K562 (cell line): ENCODE measurements around the gene ZNHIT3. TPM values are rescaled to one million over a fixed set of nuclear protein-coding genes. Genes with fewer than 3 reads are reported as not detected.

Source experiments
- C11orf30 ChIP-seq: fragments of 450-650 bp; IDR thresholded peaks from 2 replicates; pipeline ENCODE4 v1.6.1; 2016; ENCODE audit warnings: low read depth, mild to moderate bottlenecking
- CREB1 ChIP-seq, 2 experiments: sonication (generic) in 1 of 2; formaldehyde crosslinking in 1 of 2; IDR thresholded peaks; 2 replicates each; pipeline versions ENCODE4 v1.6.1 to v1.8.0; 2012 to 2022; ENCODE audit warnings: inconsistent platforms in 1 of 2, mild to moderate bottlenecking in 1 of 2, missing genetic modification reagents in 1 of 2, moderate library complexity in 1 of 2
- CTBP1 ChIP-seq: fragments of 450-650 bp; IDR thresholded peaks from 2 replicates; pipeline ENCODE4 v1.6.1; 2016; ENCODE audit warnings: borderline replicate concordance
- HMG20A ChIP-seq: fragments of 450-650 bp; formaldehyde crosslinking; conservative IDR thresholded peaks from 2 replicates; pipeline ENCODE4 v1.4.0; 2020; ENCODE audit warnings: mild to moderate bottlenecking, mixed read lengths
- JUN ChIP-seq, 2 experiments: sonication (generic) in 1 of 2; formaldehyde crosslinking in 1 of 2; IDR thresholded peaks; 2 replicates each; pipeline versions ENCODE4 v1.6.1 to v1.8.0; 2012 to 2022; ENCODE audit warnings: borderline replicate concordance in 2 of 2, mild to moderate bottlenecking in 2 of 2, improper control_type of control experiment in 1 of 2, low read depth in 1 of 2, low read length in 1 of 2, missing genetic modification reagents in 1 of 2
- MEF2D ChIP-seq: conservative IDR thresholded peaks from 2 replicates; pipeline ENCODE4 v1.6.1; 2016; ENCODE audit warnings: low read depth, missing genetic modification characterization, missing compliant biosample characterization
- MYC ChIP-seq, 2 experiments: fragments of 250-450 bp in 1 of 2; sonication (Bioruptor Pico) in 1 of 2; IDR thresholded peaks; 2 replicates each; pipeline versions ENCODE4 v1.5.1 to v1.6.1; 2012 to 2021; ENCODE audit warnings: low read depth in 2 of 2, borderline replicate concordance in 1 of 2, improper control_type of control experiment in 1 of 2, low read length in 1 of 2, mild to moderate bottlenecking in 1 of 2, moderate library complexity in 1 of 2
- NONO ChIP-seq, 2 experiments: fragments of 200-400 bp in 1 of 2; fragments of 450-650 bp in 1 of 2; formaldehyde crosslinking in 1 of 2; IDR thresholded peaks; 2 replicates each; pipeline ENCODE4 v1.6.1; 2017; ENCODE audit warnings: low read depth in 2 of 2, mild to moderate bottlenecking in 2 of 2, moderate library complexity in 2 of 2, low read length in 1 of 2
- POLR2H ChIP-seq: IDR thresholded peaks from 2 replicates; pipeline ENCODE4 v1.6.1; 2016; ENCODE audit warnings: missing genetic modification characterization, low read depth, mild to moderate bottlenecking, control low read depth, missing compliant biosample characterization, moderate library complexity
- RBFOX2 ChIP-seq: fragments of 200-400 bp; formaldehyde crosslinking; IDR thresholded peaks from 2 replicates; pipeline ENCODE4 v1.6.1; 2017; ENCODE audit warnings: low read depth, mild to moderate bottlenecking, low read length, moderate library complexity
- SRSF3 ChIP-seq: fragments of 200-400 bp; formaldehyde crosslinking; IDR thresholded peaks from 2 replicates; pipeline ENCODE4 v1.6.1; 2016; ENCODE audit warnings: mild to moderate bottlenecking, low read length, moderate library complexity; ENCODE audit not compliant: insufficient read depth
- TRIM24 ChIP-seq, 2 experiments: fragments of 450-650 bp; IDR thresholded peaks; 2 replicates each; pipeline ENCODE4 v1.6.1; 2016
- ZNF134 ChIP-seq: fragments of 250-450 bp; sonication (Bioruptor Pico); conservative IDR thresholded peaks from 2 replicates; pipeline ENCODE4 v1.4.0; 2020
- ZNF263 ChIP-seq: sonication (generic); formaldehyde crosslinking; IDR thresholded peaks from 2 replicates; pipeline ENCODE4 v1.8.0; 2022; ENCODE audit warnings: mild to moderate bottlenecking, missing genetic modification reagents, borderline replicate concordance
- ZNF79 ChIP-seq: fragments of 250-450 bp; sonication (Bioruptor Pico); IDR thresholded peaks from 2 replicates; pipeline ENCODE4 v1.4.0; 2020; ENCODE audit warnings: low read depth, mild to moderate bottlenecking, moderate library complexity
- polyA plus RNA-seq, 8 experiments: library from polyadenylated mRNA; depleted of rRNA in 4 of 8; stranded (reverse) in 5 of 8; unstranded in 3 of 8; fragments of >200 nt; fragmentation: Nextera tagmentation in 2 of 8; fragmentation: Illumina TruSeq in 1 of 8; extraction: Ambion mirVana in 2 of 8; extraction: Trizol in 1 of 8; gene quantifications; 2 replicates each; pipeline versions ENCODE4 v1.2.1 to v1.2.3, GENCODE V29; 2011 to 2014; ENCODE audit warnings: inconsistent platforms in 1 of 8, missing spikeins in 1 of 8
- total RNA-seq, 7 experiments: library from RNA; depleted of rRNA in 6 of 7; stranded (reverse); fragments of >200 nt in 6 of 7; fragmentation: Illumina TruSeq in 2 of 7; extraction: Trizol in 2 of 7; gene quantifications; 2 replicates each; pipeline versions ENCODE4 v1.2.1 to v1.2.3, GENCODE V29; 2011 to 2021; ENCODE audit warnings: low replicate concordance in 1 of 7
- TF ChIP-seq, protein P1 (sequence below), 2 experiments: IDR thresholded peaks in 1 of 2; conservative IDR thresholded peaks in 1 of 2; 2 replicates each; pipeline ENCODE4 v1.6.1; 2016; ENCODE audit warnings: low read depth in 2 of 2, mild to moderate bottlenecking in 1 of 2, missing compliant biosample characterization in 1 of 2, missing genetic modification characterization in 1 of 2, moderate library complexity in 1 of 2
- TF ChIP-seq, protein P2 (sequence below): fragments of 450-650 bp; formaldehyde crosslinking; conservative IDR thresholded peaks from 2 replicates; pipeline ENCODE4 v1.4.0; 2022; ENCODE audit warnings: mild to moderate bottlenecking, missing genetic modification characterization
- TF ChIP-seq, protein P3 (sequence below): fragments of 450-650 bp; IDR thresholded peaks from 2 replicates; pipeline ENCODE4 v1.6.1; 2016; ENCODE audit warnings: low read depth, mild to moderate bottlenecking, moderate library complexity
- TF ChIP-seq, protein P4 (sequence below): fragments of 250-450 bp; sonication (Bioruptor Pico); IDR thresholded peaks from 2 replicates; pipeline ENCODE4 v1.8.0; 2021; ENCODE audit warnings: borderline replicate concordance, mild to moderate bottlenecking, moderate library complexity; ENCODE audit not compliant: poor library complexity, severe bottlenecking

The ZNHIT3 gene
- total and polyA plus RNA-seq, 9 of the 15 experiments (the other 6 are each of a cell fraction or from before 2014, with no cell fraction given) = 45.0 to 300 (median 88.4) TPM

DNA sequence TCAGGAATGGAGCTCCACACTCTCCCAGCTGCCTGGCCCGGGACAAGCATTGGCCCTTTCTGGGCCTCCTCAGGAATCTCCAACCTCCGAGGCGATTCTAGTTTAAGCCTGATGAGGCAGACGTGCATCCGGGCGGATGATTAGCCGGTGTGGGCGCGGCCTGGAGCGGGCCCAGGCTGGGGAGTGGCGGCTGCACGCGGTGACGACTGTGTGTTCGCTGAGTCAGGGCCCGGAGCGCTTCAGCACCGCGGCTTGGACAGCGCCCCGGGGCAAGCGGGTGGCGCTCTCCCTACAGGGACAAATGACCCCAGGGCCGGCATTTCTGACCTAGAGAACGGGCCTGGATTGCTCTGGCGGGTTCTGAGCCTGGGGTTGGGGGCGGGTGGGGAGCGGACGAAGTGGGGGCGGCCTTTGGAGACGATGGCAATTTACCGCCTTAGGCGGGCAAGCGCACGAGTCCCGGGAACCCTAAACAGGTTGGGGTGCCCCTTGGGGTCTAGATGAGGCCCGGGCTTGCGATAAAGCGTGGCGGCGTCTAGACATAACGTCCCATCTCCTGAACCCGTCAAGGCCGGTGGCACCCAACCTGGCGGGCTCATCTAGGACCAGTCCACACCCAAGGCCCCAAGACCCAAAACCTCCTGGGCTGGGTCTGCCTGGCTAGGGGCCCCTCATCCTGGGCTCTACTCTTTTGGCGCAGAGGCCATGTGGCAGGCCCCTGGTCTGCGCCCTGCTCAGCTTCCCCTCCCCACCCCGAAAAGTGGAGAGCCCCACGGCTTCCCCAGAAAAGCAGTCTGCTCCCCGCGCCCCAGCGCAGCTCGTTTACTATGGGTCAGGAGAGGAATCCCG is 22.3 kb upstream of the ZNHIT3 start (continued):
- TF ChIP-seq, protein P1, sequence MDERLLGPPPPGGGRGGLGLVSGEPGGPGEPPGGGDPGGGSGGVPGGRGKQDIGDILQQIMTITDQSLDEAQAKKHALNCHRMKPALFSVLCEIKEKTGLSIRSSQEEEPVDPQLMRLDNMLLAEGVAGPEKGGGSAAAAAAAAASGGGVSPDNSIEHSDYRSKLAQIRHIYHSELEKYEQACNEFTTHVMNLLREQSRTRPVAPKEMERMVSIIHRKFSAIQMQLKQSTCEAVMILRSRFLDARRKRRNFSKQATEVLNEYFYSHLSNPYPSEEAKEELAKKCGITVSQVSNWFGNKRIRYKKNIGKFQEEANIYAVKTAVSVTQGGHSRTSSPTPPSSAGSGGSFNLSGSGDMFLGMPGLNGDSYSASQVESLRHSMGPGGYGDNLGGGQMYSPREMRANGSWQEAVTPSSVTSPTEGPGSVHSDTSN (CRISPR knock-in tag; IDR thresholded peaks at IDR 0.05; ENCODE audit: low read depth) = no peak
- TF ChIP-seq, protein P1 (tag; conservative IDR thresholded peaks at IDR 0.05; ENCODE audit: low read depth) = no peak
- TF ChIP-seq CTBP1 = peak; percentile 60
- no peak for TF ChIP-seq CREB1 (IDR thresholded peaks at IDR 0.05)
- 0 out of 2 replicates have a peak, but pooled peaks have one; percentile 41 for TF ChIP-seq CREB1 (CRISPR knock-in tag; IDR thresholded peaks at IDR 0.05)
- no peak for TF ChIP-seq SRSF3
- TF ChIP-seq NONO (IDR thresholded peaks at IDR 0.05; ENCODE audit: low read depth in 2 of 2, low read length in 1 of 2) = no peak
- TF ChIP-seq ZNF263 (CRISPR knock-in tag) = no peak
- no peak for TF ChIP-seq RBFOX2
- TF ChIP-seq, protein P2, sequence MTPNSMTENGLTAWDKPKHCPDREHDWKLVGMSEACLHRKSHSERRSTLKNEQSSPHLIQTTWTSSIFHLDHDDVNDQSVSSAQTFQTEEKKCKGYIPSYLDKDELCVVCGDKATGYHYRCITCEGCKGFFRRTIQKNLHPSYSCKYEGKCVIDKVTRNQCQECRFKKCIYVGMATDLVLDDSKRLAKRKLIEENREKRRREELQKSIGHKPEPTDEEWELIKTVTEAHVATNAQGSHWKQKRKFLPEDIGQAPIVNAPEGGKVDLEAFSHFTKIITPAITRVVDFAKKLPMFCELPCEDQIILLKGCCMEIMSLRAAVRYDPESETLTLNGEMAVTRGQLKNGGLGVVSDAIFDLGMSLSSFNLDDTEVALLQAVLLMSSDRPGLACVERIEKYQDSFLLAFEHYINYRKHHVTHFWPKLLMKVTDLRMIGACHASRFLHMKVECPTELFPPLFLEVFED = no peak
- no peak for TF ChIP-seq ZNF79
- no peak for TF ChIP-seq HMG20A (CRISPR knock-in tag)
- TF ChIP-seq TRIM24 (IDR thresholded peaks at IDR 0.05) = no peak
- TF ChIP-seq ZNF134 (CRISPR knock-in tag) = no peak
- TF ChIP-seq, protein P3, sequence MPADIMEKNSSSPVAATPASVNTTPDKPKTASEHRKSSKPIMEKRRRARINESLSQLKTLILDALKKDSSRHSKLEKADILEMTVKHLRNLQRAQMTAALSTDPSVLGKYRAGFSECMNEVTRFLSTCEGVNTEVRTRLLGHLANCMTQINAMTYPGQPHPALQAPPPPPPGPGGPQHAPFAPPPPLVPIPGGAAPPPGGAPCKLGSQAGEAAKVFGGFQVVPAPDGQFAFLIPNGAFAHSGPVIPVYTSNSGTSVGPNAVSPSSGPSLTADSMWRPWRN = no peak
- TF ChIP-seq, protein P4, sequence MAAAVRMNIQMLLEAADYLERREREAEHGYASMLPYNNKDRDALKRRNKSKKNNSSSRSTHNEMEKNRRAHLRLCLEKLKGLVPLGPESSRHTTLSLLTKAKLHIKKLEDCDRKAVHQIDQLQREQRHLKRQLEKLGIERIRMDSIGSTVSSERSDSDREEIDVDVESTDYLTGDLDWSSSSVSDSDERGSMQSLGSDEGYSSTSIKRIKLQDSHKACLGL (CRISPR knock-in tag) = no peak
- TF ChIP-seq C11orf30 = peak; percentile 79
- TF ChIP-seq POLR2H (tag) = no peak
- peak; percentile 65; the same call in 1 of the 2 replicates for TF ChIP-seq JUN (IDR thresholded peaks at IDR 0.05; ENCODE audit: borderline replicate concordance, low read depth, low read length)
- no peak for TF ChIP-seq JUN (CRISPR knock-in tag; IDR thresholded peaks at IDR 0.05; ENCODE audit: borderline replicate concordance)
- peak; percentile 44 for TF ChIP-seq MYC (IDR thresholded peaks at IDR 0.05; ENCODE audit: low read depth, low read length)
- TF ChIP-seq MYC (CRISPR knock-in tag; IDR thresholded peaks at IDR 0.05; ENCODE audit: borderline replicate concordance, low read depth) = no peak
- no peak for TF ChIP-seq MEF2D (tag)
